ENCODE data around the gene SCGB3A2.

SCGB3A2 gene

GRCh38 chr5:147878066-147878759, at the start of gene SCGB3A2:
Gene SCGB3A2 (plus strand): TSS chr5:147878711. CDS start chr5:147878804, 93 bp downstream.
- no peak for DNase-seq (ENCODE audit: low spot score)

GRCh38 chr5:147830035-147830434, 48.5 kb upstream of the SCGB3A2 start:
- DNase-seq (ENCODE audit: low spot score): no peak

GRCh38 chr5:147831465-147831864, 47.0 kb upstream of the SCGB3A2 start, which contains the start of gene SPINK1:
Gene SPINK1 (minus strand): TSS chr5:147831671. CDS start chr5:147831577, 94 bp downstream.
- no peak for DNase-seq (ENCODE audit: low spot score)

- DNase-seq (ENCODE audit: low spot score): no peak
Observed at GRCh38 chr5:147832541-147832940, 46.0 kb upstream of the SCGB3A2 start.

GRCh38 chr5:147835386-147835798, 43.1 kb upstream of the SCGB3A2 start:
- DNase-seq (ENCODE audit: low spot score): no peak

- no peak for DNase-seq (ENCODE audit: low spot score)
Observed at GRCh38 chr5:147836439-147836838, 42.1 kb upstream of the SCGB3A2 start.

GRCh38 chr5:147842869-147843268, 35.6 kb upstream of the SCGB3A2 start:
- no peak for DNase-seq (ENCODE audit: low spot score)

- DNase-seq (ENCODE audit: low spot score): no peak
Observed at GRCh38 chr5:147844846-147845245, 33.7 kb upstream of the SCGB3A2 start.

- no peak for DNase-seq (ENCODE audit: low spot score)
Observed at GRCh38 chr5:147845618-147846017, 32.9 kb upstream of the SCGB3A2 start.

- DNase-seq (ENCODE audit: low spot score): no peak
Observed at GRCh38 chr5:147849226-147849625, 29.3 kb upstream of the SCGB3A2 start.

- DNase-seq (ENCODE audit: low spot score): no peak
Observed at GRCh38 chr5:147851578-147851977, 26.9 kb upstream of the SCGB3A2 start.

- DNase-seq (ENCODE audit: low spot score): no peak
Observed at GRCh38 chr5:147852365-147852764, 26.1 kb upstream of the SCGB3A2 start.

GRCh38 chr5:147853372-147853987, 25.0 kb upstream of the SCGB3A2 start:
- no peak for DNase-seq (ENCODE audit: low spot score)

- DNase-seq (ENCODE audit: low spot score): no peak
Observed at GRCh38 chr5:147854331-147854730, 24.2 kb upstream of the SCGB3A2 start.

- no peak for DNase-seq (ENCODE audit: low spot score)
Observed at GRCh38 chr5:147854894-147855773, 23.4 kb upstream of the SCGB3A2 start.

- peak; percentile 6 for DNase-seq (ENCODE audit: low spot score)
Observed at GRCh38 chr5:147855774-147856069, 22.8 kb upstream of the SCGB3A2 start.

- DNase-seq (ENCODE audit: low spot score): no peak
Observed at GRCh38 chr5:147856801-147857200, 21.7 kb upstream of the SCGB3A2 start.

GRCh38 chr5:147857302-147858129, 21.0 kb upstream of the SCGB3A2 start:
- DNase-seq (ENCODE audit: low spot score): peak; percentile 63

- DNase-seq (ENCODE audit: low spot score): no peak
Observed at GRCh38 chr5:147858565-147858964, 19.9 kb upstream of the SCGB3A2 start.

GRCh38 chr5:147859962-147860640, 18.4 kb upstream of the SCGB3A2 start:
- no peak for DNase-seq (ENCODE audit: low spot score)

- DNase-seq (ENCODE audit: low spot score): no peak
Observed at GRCh38 chr5:147860641-147861025, 17.9 kb upstream of the SCGB3A2 start.
